ENCODE measurements around the gene SYNDIG1.

Gene SYNDIG1

GRCh38 chr20:24647713-24648112 is 178.3 kb downstream of the SYNDIG1 start:
- Histone ChIP-seq H3K23ac (ENCODE audit: low read length in 2 of 2) (no peak overlapping the region), H3K14ac (ENCODE audit: low read length in 2 of 2) (no peak overlapping the region), H3K9ac (ENCODE audit: low read length) (no peak overlapping the region), H2AK5ac (ENCODE audit: low read length, severe bottlenecking) (no peak overlapping the region), H3K9me3 (ENCODE audit: control insufficient read depth, low read length) (peaks cover 8% of the 10 kb centered on the region), H3K27me3 (ENCODE audit: control insufficient read depth in 1 of 2, insufficient read depth in 1 of 2, low read length in 2 of 2) (no peaks in the 10 kb centered on the region), H4K8ac (ENCODE audit: low read length) (no peak overlapping the region), H2BK5ac (ENCODE audit: low read depth, low read length, poor library complexity, severe bottlenecking) (no peak overlapping the region), H3K4me3 (ENCODE audit: insufficient read depth in 1 of 2, low read depth in 1 of 2, low read length in 2 of 2) (no peak overlapping the region), H3K4me1 (ENCODE audit: control insufficient read depth, insufficient read depth, low read depth, low read length) (peaks cover 20% of the 10 kb centered on the region), H3K18ac (ENCODE audit: low read depth in 1 of 2, low read length in 2 of 2) (no peak overlapping the region), H3K27ac (ENCODE audit: low read length, poor library complexity, severe bottlenecking) (no peak overlapping the region), H2BK15ac (ENCODE audit: low read depth, poor library complexity, severe bottlenecking) (no peak overlapping the region), H3K4ac (ENCODE audit: low read depth in 1 of 2, low read length in 2 of 2) (no peak overlapping the region), H2BK120ac (ENCODE audit: low read depth, low read length) (no peak overlapping the region), H3K36me3 (ENCODE audit: control insufficient read depth in 1 of 2, insufficient read depth in 2 of 2, low read depth in 1 of 2, low read length in 2 of 2) (no peaks in the 10 kb centered on the region), H3K4me2 (ENCODE audit: low read length, poor library complexity, severe bottlenecking) (no peak overlapping the region), H2BK12ac (ENCODE audit: low read length in 2 of 2) (no peak overlapping the region), H2AFZ (ENCODE audit: low read depth, low read length) (no peak overlapping the region), H4K91ac (ENCODE audit: low read length) (no peak overlapping the region), H3K79me1 (replicated peaks; ENCODE audit: low read length, poor library complexity, severe bottlenecking) (no peaks in the 10 kb centered on the region)
- WGBS = 97% methylated on average over 2 of the region's 2 CpGs
- DNase-seq = no peak

GRCh38 chr20:24648481-24648880 is 179.1 kb downstream of the SYNDIG1 start:
- Histone ChIP-seq H2AFZ (ENCODE audit: low read depth, low read length) (no peak overlapping the region), H3K14ac (ENCODE audit: low read length in 2 of 2) (no peak overlapping the region), H3K4me1 (ENCODE audit: control insufficient read depth, insufficient read depth, low read depth, low read length) (peaks cover 26% of the 10 kb centered on the region), H3K4me3 (ENCODE audit: insufficient read depth in 1 of 2, low read depth in 1 of 2, low read length in 2 of 2) (no peak overlapping the region), H2BK15ac (ENCODE audit: low read depth, poor library complexity, severe bottlenecking) (no peak overlapping the region), H3K18ac (ENCODE audit: low read depth in 1 of 2, low read length in 2 of 2) (no peak overlapping the region), H3K9me3 (ENCODE audit: control insufficient read depth, low read length) (peaks cover 8% of the 10 kb centered on the region), H3K4me2 (ENCODE audit: low read length, poor library complexity, severe bottlenecking) (no peak overlapping the region), H3K79me1 (replicated peaks; ENCODE audit: low read length, poor library complexity, severe bottlenecking) (no peaks in the 10 kb centered on the region), H4K8ac (ENCODE audit: low read length) (no peak overlapping the region), H3K27me3 (ENCODE audit: control insufficient read depth in 1 of 2, insufficient read depth in 1 of 2, low read length in 2 of 2) (no peaks in the 10 kb centered on the region), H3K36me3 (ENCODE audit: control insufficient read depth in 1 of 2, insufficient read depth in 2 of 2, low read depth in 1 of 2, low read length in 2 of 2) (no peaks in the 10 kb centered on the region), H3K27ac (ENCODE audit: low read length, poor library complexity, severe bottlenecking) (no peak overlapping the region), H3K9ac (ENCODE audit: low read length) (no peak overlapping the region), H3K23ac (ENCODE audit: low read length in 2 of 2) (no peak overlapping the region), H2BK120ac (ENCODE audit: low read depth, low read length) (no peak overlapping the region), H2BK12ac (ENCODE audit: low read length in 2 of 2) (peak overlapping the region in 1 of 2 experiments; percentile 67), H2AK5ac (ENCODE audit: low read length, severe bottlenecking) (no peak overlapping the region), H3K4ac (ENCODE audit: low read depth in 1 of 2, low read length in 2 of 2) (no peak overlapping the region), H2BK5ac (ENCODE audit: low read depth, low read length, poor library complexity, severe bottlenecking) (no peak overlapping the region), H4K91ac (ENCODE audit: low read length) (no peak overlapping the region)
- DNase-seq = no peak
- WGBS = 85% methylated on average over 4 of the region's 4 CpGs

GRCh38 chr20:24648919-24649318 is 179.5 kb downstream of the SYNDIG1 start:
- Histone ChIP-seq H4K91ac (ENCODE audit: low read length) (no peak overlapping the region), H2BK15ac (ENCODE audit: low read depth, poor library complexity, severe bottlenecking) (no peak overlapping the region), H3K27ac (ENCODE audit: low read length, poor library complexity, severe bottlenecking) (no peak overlapping the region), H2AFZ (ENCODE audit: low read depth, low read length) (no peak overlapping the region), H3K36me3 (ENCODE audit: control insufficient read depth in 1 of 2, insufficient read depth in 2 of 2, low read depth in 1 of 2, low read length in 2 of 2) (no peaks in the 10 kb centered on the region), H3K9me3 (ENCODE audit: control insufficient read depth, low read length) (peaks cover 8% of the 10 kb centered on the region), H3K23ac (ENCODE audit: low read length in 2 of 2) (no peak overlapping the region), H3K79me1 (replicated peaks; ENCODE audit: low read length, poor library complexity, severe bottlenecking) (no peaks in the 10 kb centered on the region), H2BK120ac (ENCODE audit: low read depth, low read length) (no peak overlapping the region), H3K4me2 (ENCODE audit: low read length, poor library complexity, severe bottlenecking) (no peak overlapping the region), H2BK5ac (ENCODE audit: low read depth, low read length, poor library complexity, severe bottlenecking) (no peak overlapping the region), H3K4me1 (ENCODE audit: control insufficient read depth, insufficient read depth, low read depth, low read length) (peaks cover 28% of the 10 kb centered on the region), H4K8ac (ENCODE audit: low read length) (no peak overlapping the region), H3K9ac (ENCODE audit: low read length) (no peak overlapping the region), H3K27me3 (ENCODE audit: control insufficient read depth in 1 of 2, insufficient read depth in 1 of 2, low read length in 2 of 2) (no peaks in the 10 kb centered on the region), H3K14ac (ENCODE audit: low read length in 2 of 2) (peak overlapping the region in 1 of 2 experiments; percentile 28), H3K4me3 (ENCODE audit: insufficient read depth in 1 of 2, low read depth in 1 of 2, low read length in 2 of 2) (no peak overlapping the region), H2BK12ac (ENCODE audit: low read length in 2 of 2) (no peak overlapping the region), H2AK5ac (ENCODE audit: low read length, severe bottlenecking) (no peak overlapping the region), H3K18ac (ENCODE audit: low read depth in 1 of 2, low read length in 2 of 2) (no peak overlapping the region), H3K4ac (ENCODE audit: low read depth in 1 of 2, low read length in 2 of 2) (no peak overlapping the region)
- 94% methylated on average over 1 of the region's 2 CpGs for WGBS
- no peak for DNase-seq

- 58% methylated on average over 11 of the region's 11 CpGs for WGBS
Observed at GRCh38 chr20:24649787-24650490, 180.5 kb downstream of the SYNDIG1 start.

More at GRCh38 chr20:24649787-24650490, 180.5 kb downstream of the SYNDIG1 start:
- Histone ChIP-seq H4K8ac (ENCODE audit: low read length) (no peak overlapping the region), H2BK5ac (ENCODE audit: low read depth, low read length, poor library complexity, severe bottlenecking) (no peak overlapping the region), H3K23ac (ENCODE audit: low read length in 2 of 2) (no peak overlapping the region), H3K14ac (ENCODE audit: low read length in 2 of 2) (no peak overlapping the region), H3K4ac (ENCODE audit: low read depth in 1 of 2, low read length in 2 of 2) (no peak overlapping the region), H3K4me1 (ENCODE audit: control insufficient read depth, insufficient read depth, low read depth, low read length) (peaks cover 28% of the 10 kb centered on the region), H2BK15ac (ENCODE audit: low read depth, poor library complexity, severe bottlenecking) (no peak overlapping the region), H3K27me3 (ENCODE audit: control insufficient read depth in 1 of 2, insufficient read depth in 1 of 2, low read length in 2 of 2) (no peaks in the 10 kb centered on the region), H3K4me3 (ENCODE audit: insufficient read depth in 1 of 2, low read depth in 1 of 2, low read length in 2 of 2) (peak overlapping the region in 1 of 2 experiments; percentile 11), H3K36me3 (ENCODE audit: control insufficient read depth in 1 of 2, insufficient read depth in 2 of 2, low read depth in 1 of 2, low read length in 2 of 2) (no peaks in the 10 kb centered on the region), H4K91ac (ENCODE audit: low read length) (no peak overlapping the region), H3K9me3 (ENCODE audit: control insufficient read depth, low read length) (peaks cover 8% of the 10 kb centered on the region), H2AK5ac (ENCODE audit: low read length, severe bottlenecking) (peak overlapping the region; percentile 21), H2BK120ac (ENCODE audit: low read depth, low read length) (no peak overlapping the region), H2BK12ac (ENCODE audit: low read length in 2 of 2) (peak overlapping the region in 1 of 2 experiments; percentile 22), H3K4me2 (ENCODE audit: low read length, poor library complexity, severe bottlenecking) (no peak overlapping the region), H3K18ac (ENCODE audit: low read depth in 1 of 2, low read length in 2 of 2) (no peak overlapping the region), H3K27ac (ENCODE audit: low read length, poor library complexity, severe bottlenecking) (no peak overlapping the region), H3K9ac (ENCODE audit: low read length) (no peak overlapping the region), H3K79me1 (replicated peaks; ENCODE audit: low read length, poor library complexity, severe bottlenecking) (no peaks in the 10 kb centered on the region), H2AFZ (ENCODE audit: low read depth, low read length) (no peak overlapping the region)
- peak; percentile 66 for DNase-seq
